ENCODE results near the gene TIMP4.

Gene TIMP4

DNA sequence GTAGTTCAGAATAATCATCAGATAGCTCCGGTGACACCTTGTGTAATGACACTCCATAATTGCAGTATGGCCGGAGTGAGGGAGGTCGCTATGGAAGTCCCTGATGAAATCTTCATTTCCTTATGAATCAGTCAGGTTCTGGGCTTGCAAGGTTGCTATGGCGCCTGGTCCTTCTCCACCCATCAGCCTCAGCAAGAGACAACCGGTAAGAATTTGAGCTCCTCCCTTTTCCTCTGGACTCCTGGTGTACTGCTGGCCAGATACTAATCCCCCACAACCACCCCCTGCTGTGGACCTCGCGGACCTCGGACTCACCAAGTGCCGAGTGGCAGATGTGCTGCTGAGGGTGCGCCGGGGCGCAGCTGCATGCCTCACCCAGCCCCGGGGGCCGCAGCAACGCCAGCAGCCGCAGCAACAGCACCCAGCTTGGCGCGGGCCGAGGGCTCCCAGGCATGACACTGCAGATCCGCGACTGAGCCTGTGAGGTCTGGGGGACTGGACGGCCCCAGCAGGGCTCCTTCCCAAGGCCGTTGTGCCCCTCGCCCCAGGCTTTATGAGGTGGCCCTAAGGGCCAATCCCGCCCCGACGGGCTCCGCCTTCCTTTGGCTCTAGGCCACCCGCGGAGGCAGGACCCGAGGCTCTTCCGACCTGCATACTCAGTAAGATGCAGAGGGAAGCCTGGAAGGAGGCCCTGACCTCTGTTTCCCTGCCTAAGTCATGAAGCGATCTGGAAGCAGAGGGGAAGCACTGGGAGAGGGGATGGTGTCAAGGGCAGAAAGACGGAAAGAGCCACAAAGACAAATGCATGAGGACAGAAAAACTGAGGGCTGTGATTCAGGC, at the start of gene TIMP4:
Gene TIMP4, minus strand, starts transcription at position 526 of the 840 bp plus-strand sequence. Its CDS starts 72 bp downstream, at position 454.
- no peak for DNase-seq (ENCODE audit: low read depth in 2 of 2)

DNA sequence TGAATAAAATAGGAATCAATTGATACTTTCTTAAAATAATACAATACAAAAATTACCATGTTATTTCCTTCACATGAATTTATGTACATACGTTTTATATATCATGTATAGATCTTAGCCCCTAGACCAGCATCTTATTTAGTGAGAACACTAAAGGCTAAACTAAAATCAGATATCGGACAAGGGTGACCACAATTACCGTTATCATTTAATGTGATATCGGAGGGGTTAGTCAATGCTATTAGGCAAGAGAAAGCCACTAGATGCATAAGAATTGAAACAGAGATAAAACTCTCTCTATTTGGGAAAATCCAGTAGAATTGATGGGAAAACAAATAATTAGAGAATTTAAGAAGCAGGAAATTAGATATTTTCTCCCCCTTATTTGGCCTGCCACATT, 46.5 kb upstream of the TIMP4 start:
- DNase-seq (ENCODE audit: low read depth in 2 of 2), result no peak

GRCh38 chr3:12201813-12202212, 43.1 kb upstream of the TIMP4 start:
- DNase-seq (ENCODE audit: low read depth in 2 of 2), result no peak

DNA sequence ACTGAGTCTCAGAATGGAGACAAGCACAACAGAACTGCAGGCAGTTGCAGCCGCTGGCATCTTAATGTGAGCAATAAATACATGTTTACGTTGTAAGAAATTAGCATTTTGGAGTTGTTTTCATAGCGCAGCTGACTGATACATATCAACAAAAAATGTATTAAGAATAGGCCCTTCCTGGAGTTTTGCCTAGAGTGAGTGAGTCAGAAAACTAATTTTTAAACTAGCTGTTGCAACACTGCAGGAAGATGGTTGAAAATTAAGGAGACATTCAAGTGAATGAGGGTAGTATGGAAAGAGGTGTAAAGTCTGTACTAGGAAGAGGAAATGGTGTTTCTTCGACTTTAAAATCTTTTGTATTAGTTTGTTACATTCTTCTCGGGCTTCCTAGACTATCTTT, 39.6 kb upstream of the TIMP4 start:
- DNase-seq (ENCODE audit: low read depth in 2 of 2), result no peak

DNA sequence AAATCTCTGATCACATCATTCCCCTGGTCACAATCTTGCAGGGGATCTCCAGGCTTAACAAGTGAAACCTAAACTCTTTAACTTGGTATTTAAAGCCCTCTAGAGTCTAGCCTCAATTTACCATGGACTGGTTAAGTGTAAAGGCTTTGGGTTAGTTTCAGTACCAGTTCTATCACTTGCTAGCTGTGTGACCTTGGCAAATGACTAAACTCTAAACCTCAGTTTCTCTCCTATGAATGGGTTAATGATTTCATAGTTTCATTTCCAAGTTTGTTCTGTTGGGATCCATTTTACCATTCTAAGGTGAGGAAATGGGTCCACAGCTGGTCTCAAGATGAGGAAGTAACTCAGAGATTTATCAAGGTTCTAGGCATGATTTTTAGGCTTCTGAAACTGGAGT, 38.8 kb upstream of the TIMP4 start:
- DNase-seq (ENCODE audit: low read depth in 2 of 2), result no peak

- DNase-seq (ENCODE audit: low read depth in 2 of 2), result no peak
These were observed 38.0 kb upstream of the TIMP4 start for GRCh38 chr3:12196684-12197083.

DNA sequence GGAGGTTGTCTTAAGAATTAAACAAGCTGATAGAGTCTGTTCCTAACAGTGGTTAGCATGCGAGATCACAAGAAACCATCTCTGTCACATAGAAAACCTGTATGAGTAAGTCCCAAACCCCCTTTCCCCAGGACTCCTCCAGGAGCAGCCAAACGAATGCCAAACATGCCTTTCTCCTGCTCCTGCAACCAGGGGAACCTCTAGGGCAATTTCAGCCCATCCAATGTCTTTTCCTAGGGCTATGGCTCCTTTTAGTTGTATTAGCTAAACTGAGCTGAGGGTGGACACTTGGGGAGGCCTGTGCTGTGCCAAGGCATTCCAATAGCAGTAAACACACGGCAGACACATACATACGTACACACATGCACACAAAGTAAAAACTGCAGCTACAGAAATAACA, 36.5 kb upstream of the TIMP4 start:
- DNase-seq (ENCODE audit: low read depth in 2 of 2), result no peak

- DNase-seq (ENCODE audit: low read depth in 2 of 2), result peak in 1 of 2 donors; percentile 38
These were observed 36.0 kb upstream of the TIMP4 start for GRCh38 chr3:12194669-12195161.

GRCh38 chr3:12194209-12194608, 35.5 kb upstream of the TIMP4 start:
- no peak for DNase-seq (ENCODE audit: low read depth in 2 of 2)

- DNase-seq (ENCODE audit: low read depth in 2 of 2), result peak; percentile 44 to 55
These were observed 34.9 kb upstream of the TIMP4 start for GRCh38 chr3:12193485-12194165.

DNA sequence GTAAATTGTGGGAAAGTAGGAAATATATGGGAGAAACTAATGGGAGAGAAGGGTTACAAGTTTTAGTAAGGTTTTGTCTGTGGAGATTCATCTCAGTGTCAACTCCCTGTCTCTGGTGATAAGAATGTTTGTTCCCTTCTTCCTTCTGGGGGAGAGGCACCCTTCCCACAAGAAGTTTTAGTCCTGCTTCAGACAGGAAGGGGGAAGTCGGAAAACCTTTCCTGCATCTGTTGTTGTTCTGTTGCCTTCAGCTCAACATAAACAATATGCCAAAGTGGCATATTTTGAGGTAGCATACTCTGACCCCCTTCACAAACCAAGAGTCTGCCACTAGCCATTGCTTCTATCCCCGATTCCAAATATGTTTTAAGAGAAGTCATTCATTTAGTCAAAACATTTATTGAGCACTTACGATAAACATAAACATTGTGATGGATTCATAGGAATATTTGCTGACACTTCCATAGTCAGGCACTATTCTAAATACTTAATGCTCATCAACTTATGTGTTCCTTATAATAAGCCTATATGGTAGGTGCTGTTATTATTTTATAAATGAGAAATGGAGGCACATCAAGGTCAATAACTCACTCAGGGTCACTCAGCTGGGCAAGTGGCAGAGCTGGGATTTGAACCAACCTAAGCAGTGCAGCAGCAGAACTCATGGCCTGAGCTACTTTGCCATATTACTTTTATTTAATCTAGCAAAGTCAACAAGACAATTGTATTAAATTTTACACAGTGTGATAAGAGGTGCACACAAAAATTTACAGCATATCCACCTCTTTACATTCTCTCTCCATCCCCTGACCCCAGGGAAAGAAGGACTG, 34.2 kb upstream of the TIMP4 start:
- DNase-seq (ENCODE audit: low read depth in 2 of 2), result no peak

- no peak for DNase-seq (ENCODE audit: low read depth in 2 of 2)
These were observed 33.5 kb upstream of the TIMP4 start for GRCh38 chr3:12192173-12192572.

DNA sequence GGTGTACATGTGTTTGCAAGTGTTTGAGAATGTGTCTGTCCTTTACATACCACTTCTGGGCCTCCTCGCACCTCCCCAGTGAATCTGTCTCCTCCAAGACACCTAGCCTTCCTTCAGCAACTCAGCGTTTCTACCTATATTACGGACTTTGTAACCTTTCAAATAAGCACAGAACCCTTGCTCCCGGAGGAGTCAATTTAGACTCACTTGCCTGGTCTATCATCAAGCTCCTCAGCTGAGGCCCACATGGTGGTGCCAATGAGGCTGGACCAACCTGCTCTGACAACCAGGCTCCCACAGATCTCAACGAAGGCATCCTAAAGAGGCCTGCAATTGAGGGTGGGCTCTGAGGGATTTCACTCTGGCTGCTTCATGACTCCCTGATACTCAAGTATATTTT, 32.8 kb upstream of the TIMP4 start:
- DNase-seq (ENCODE audit: low read depth in 2 of 2), result no peak

GRCh38 chr3:12190832-12191231, 32.1 kb upstream of the TIMP4 start:
- DNase-seq (ENCODE audit: low read depth in 2 of 2), result no peak

DNA sequence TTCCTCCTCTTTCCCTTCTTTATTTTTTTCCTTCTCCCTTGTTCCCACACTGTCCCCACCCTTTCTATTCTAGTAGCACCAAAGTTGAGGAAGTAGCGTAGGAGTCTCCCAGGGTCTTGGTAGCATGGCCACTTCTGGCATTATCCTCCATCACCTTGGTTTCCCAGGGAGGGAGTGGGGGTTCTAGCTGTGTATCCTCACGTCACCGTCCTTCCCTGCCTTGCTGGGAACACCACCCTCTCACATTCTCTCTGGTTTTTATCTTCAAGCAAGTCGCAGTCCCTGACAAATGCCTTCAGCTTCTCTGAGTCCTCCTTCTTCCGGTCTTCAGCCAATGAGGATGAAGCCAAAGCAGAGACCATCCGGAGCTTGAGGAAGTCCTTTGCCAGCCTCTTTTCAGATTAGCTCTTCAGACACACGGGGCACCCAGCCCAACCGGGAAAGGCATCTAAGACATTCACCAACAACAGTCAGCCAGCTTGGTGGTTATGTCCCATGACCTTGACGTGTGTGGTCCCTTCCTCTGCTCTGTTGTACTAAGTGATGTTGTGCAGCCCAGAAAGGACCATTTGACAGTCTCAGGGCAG, 31.6 kb upstream of the TIMP4 start:
- DNase-seq (ENCODE audit: low read depth in 2 of 2), result no peak

- DNase-seq (ENCODE audit: low read depth in 2 of 2), result no peak
These were observed 30.1 kb upstream of the TIMP4 start for GRCh38 chr3:12188681-12189287.

DNA sequence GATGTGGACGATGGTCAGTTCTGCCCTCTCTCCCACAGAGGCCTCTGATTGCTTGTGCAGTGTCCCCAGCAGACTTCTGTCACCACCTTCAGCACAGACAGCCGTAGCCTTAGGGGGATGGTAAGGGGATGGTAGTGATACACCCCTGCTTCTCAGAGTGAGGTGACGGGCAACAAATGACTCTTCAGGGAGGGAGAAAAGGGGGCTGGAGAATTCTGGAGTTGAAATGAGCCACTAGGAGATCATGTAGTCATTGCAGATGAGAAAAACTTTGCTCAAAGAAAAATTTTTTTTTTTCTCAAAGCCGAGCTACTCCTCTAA, 29.6 kb upstream of the TIMP4 start:
- DNase-seq (ENCODE audit: low read depth in 2 of 2), result peak in 1 of 2 donors; percentile 39

- peak; percentile 73 to 82 for DNase-seq (ENCODE audit: low read depth in 2 of 2)
These were observed 29.0 kb upstream of the TIMP4 start for GRCh38 chr3:12187448-12188327.

- no peak for DNase-seq (ENCODE audit: low read depth in 2 of 2)
These were observed 28.0 kb upstream of the TIMP4 start for GRCh38 chr3:12186515-12187286.

GRCh38 chr3:12186046-12186445, 27.3 kb upstream of the TIMP4 start:
- no peak for DNase-seq (ENCODE audit: low read depth in 2 of 2)
